Psoas muscle (tissue), 8 donors: Measurements from ENCODE around the gene CDKN2A. TPM values are rescaled to one million over a fixed set of nuclear protein-coding genes. Genes with fewer than 3 reads are reported as not detected.

ENCODE experiments used
- ATAC-seq, 4 donors: fragments of 200-7000 bp; cut with Tn5 transposase; one replicate each; pipeline ENCODE4 v1.9.1; 2020; ENCODE audit warnings: moderate library complexity in 3 of 4, mild to moderate bottlenecking in 2 of 4
- DNase-seq, 2 donors: peaks; one replicate each; pipeline ENCODE4 v3.0.0-alpha.2; 2020
- H3K27ac ChIP-seq: fragments of 200-600 bp; one replicate; pipeline ENCODE4 v1.8.0; 2022
- H3K27me3 ChIP-seq, 3 donors: fragments of 200-600 bp in 1 of 3; one replicate each; pipeline versions ENCODE4 v1.6.1 to v1.8.0; 2013 to 2022; ENCODE audit warnings: low read length in 2 of 3, mild to moderate bottlenecking in 2 of 3, moderate library complexity in 1 of 3; ENCODE audit not compliant: insufficient read depth in 3 of 3
- H3K36me3 ChIP-seq, 2 donors: fragments of 200-600 bp in 1 of 2; one replicate each; pipeline versions ENCODE4 v1.6.1 to v1.8.0; 2013 to 2022; ENCODE audit warnings: low read depth in 1 of 2, mild to moderate bottlenecking in 1 of 2, moderate library complexity in 1 of 2; ENCODE audit not compliant: insufficient read depth in 1 of 2
- H3K4me1 ChIP-seq: fragments of 200-600 bp; one replicate; pipeline ENCODE4 v1.8.0; 2022
- H3K4me3 ChIP-seq: fragments of 200-600 bp; one replicate; pipeline ENCODE4 v1.8.0; 2022; ENCODE audit warnings: mild to moderate bottlenecking
- H3K9me3 ChIP-seq: fragments of 200-600 bp; one replicate; pipeline ENCODE4 v1.8.0; 2022
- WGBS, 3 donors: extraction: QIAGEN DNeasy Blood & Tissue Kit; methylation state at CpG; one replicate each; pipeline versions ENCODE4 v1.1.6 to v1.1.7; 2013; 5-methylcytosine and 5-hydroxymethylcytosine counted together
- intact Hi-C, 2 donors: fragments of 100-400 bp; cut with DNase I; formaldehyde crosslinking; loops; one replicate each; pipeline versions ENCODE4 v1.11.0 to v1.14.2; 2022
- polyA plus RNA-seq, 3 donors: library from polyadenylated mRNA; stranded (reverse); fragments of 200-250 nt; gene quantifications; one replicate each; pipeline ENCODE4 v1.2.3, GENCODE V29; 2013
- total RNA-seq, 4 donors: library from RNA; stranded (reverse); fragmentation: NEBNext Ultra II Directional in 2 of 4; extraction: Animal tissue kit (Norgen Biotek cat#: 25700) in 2 of 4; gene quantifications; one replicate each; pipeline versions ENCODE4 v1.2.1 to v1.2.4, GENCODE V29; 2021 to 2023
- TF ChIP-seq, protein P1 (sequence below): fragments of 200-600 bp; IDR thresholded peaks from one replicate; pipeline ENCODE4 v1.8.0; 2022; ENCODE audit warnings: antibody characterized with exemption
- donor health status: healthy with polysubstance abuse.
- donor health status: DM: no; HTN: no; CAD: no; lungs with moderate emphysema.
- donor health status: Bipolar disorder and iron deficiency.
- donor health status: healthy.
- donor health status: DM: yes; HTN: yes; CAD: no.
- donor health status: DM: no; HTN: no; CAD: no.
- donor health status: DM: no; HTN: no; CAD: no.
- donor health status: DM: yes; HTN: yes; CAD: no.

The CDKN2A gene
- total and polyA plus RNA-seq, 7 donors: 0.04 to 0.66 (median 0.32) TPM; not detected in 4

DNA sequence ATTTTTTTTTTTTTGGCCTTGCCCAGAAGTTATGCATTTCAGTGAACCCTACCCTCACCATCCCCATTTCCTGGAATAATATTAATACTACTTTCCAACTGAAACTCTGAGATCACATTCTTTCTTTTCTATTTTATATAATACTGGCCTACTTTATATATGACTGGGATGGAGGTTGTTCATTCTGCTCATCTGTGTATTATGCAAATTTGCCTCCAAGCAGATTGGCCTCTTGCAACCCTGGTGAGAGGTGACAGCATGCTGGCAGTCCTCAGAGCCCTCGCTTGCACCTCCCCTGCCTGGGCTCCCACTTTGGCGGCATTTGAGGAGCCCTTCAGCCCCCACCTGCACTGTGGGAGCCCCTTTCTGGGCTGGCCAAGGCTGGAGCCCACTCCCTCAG is 35.4 kb downstream of the CDKN2A start:
- TF ChIP-seq, protein P1, sequence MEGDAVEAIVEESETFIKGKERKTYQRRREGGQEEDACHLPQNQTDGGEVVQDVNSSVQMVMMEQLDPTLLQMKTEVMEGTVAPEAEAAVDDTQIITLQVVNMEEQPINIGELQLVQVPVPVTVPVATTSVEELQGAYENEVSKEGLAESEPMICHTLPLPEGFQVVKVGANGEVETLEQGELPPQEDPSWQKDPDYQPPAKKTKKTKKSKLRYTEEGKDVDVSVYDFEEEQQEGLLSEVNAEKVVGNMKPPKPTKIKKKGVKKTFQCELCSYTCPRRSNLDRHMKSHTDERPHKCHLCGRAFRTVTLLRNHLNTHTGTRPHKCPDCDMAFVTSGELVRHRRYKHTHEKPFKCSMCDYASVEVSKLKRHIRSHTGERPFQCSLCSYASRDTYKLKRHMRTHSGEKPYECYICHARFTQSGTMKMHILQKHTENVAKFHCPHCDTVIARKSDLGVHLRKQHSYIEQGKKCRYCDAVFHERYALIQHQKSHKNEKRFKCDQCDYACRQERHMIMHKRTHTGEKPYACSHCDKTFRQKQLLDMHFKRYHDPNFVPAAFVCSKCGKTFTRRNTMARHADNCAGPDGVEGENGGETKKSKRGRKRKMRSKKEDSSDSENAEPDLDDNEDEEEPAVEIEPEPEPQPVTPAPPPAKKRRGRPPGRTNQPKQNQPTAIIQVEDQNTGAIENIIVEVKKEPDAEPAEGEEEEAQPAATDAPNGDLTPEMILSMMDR: no peak
- Histone ChIP-seq H3K4me3 (no peak overlapping the region), H3K27me3 (peaks cover 0 to 23% (median 2%) of the 10 kb centered on the region in 3 donors), H3K36me3 (no peaks in the 10 kb centered on the region), H3K9me3 (no peaks in the 10 kb centered on the region), H3K4me1 (no peaks in the 10 kb centered on the region), H3K27ac (no peak overlapping the region)
- intact Hi-C loops: no loop called here
- 77 to 88% (median 85%) methylated on average over 2 of the region's 2 CpGs for WGBS, 3 donors
- no peak for ATAC-seq
- DNase-seq: no peak

DNA sequence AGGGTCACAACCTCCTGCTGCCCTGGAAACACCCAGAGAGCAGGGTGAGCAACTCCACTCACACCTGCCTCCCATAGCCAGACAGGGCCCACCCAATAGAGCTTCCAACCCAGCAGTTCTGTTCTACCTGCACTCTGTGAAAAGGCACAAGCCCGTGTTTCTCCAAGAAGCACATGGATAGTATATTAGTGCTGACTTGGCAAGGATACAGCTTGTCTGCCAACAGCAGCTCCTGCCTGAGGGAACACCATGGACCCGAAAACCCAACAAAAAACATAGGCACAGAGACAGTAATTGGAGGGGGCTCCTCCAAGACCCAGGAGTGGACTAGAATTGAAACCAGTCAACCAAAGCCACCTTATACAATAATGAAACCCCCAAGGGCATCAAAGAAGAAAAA is 48.6 kb downstream of the CDKN2A start:
- Histone ChIP-seq H3K27me3 (peaks cover 0 to 5% (median 0%) of the 10 kb centered on the region in 3 donors), H3K36me3 (no peaks in the 10 kb centered on the region), H3K27ac (no peak overlapping the region), H3K4me3 (no peak overlapping the region), H3K9me3 (no peaks in the 10 kb centered on the region), H3K4me1 (no peaks in the 10 kb centered on the region)
- TF ChIP-seq, protein P1: no peak
- intact Hi-C loops: no loop called here
- ATAC-seq: no peak
- WGBS, 3 donors: 84 to 92% (median 86%) methylated on average over 2 of the region's 2 CpGs
- no peak for DNase-seq

DNA sequence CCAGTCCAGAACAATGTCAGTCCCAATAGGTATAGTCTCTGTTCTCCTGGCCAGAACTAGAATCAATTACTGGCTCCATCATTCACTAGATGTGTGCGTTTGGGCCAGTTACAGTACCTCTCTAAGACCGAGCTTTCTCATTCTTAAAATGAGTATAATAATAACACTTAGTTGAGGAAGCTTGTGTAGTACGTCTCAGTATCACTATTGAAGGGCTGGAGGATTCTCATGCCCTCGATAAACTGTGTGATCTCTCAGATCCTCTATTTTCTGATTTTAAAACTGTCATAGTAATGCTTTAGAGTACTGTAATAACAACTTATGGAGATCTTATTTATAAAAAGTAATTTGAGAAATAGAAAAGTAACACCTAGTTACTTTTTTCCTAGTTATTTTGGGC is 50.7 kb downstream of the CDKN2A start:
- no peaks in the 10 kb centered on the region for H3K36me3 ChIP-seq
- no peak for DNase-seq
- no peaks in the 10 kb centered on the region for H3K4me1 ChIP-seq
- no peak overlapping the region for H3K4me3 ChIP-seq
- H3K9me3 ChIP-seq: no peaks in the 10 kb centered on the region
- ATAC-seq: no peak
- H3K27me3 ChIP-seq: peaks cover 0 to 5% (median 0%) of the 10 kb centered on the region in 3 donors
- WGBS, 3 donors: 87 to 92% (median 88%) methylated on average over 4 of the region's 4 CpGs
- intact Hi-C loops: no loop called here
- TF ChIP-seq, protein P1: no peak
- no peak overlapping the region for H3K27ac ChIP-seq

GRCh38 chr9:21941337-21941995 is 52.7 kb downstream of the CDKN2A start:
- WGBS, 3 donors: 88 to 90% (median 89%) methylated on average over 4 of the region's 4 CpGs
- DNase-seq (no peak), ATAC-seq (no peak)
- Histone ChIP-seq H3K36me3 (no peaks in the 10 kb centered on the region), H3K4me3 (no peak overlapping the region), H3K27me3 (peaks cover 0 to 5% (median 0%) of the 10 kb centered on the region in 3 donors), H3K9me3 (no peaks in the 10 kb centered on the region), H3K4me1 (no peaks in the 10 kb centered on the region), H3K27ac (no peak overlapping the region)
- TF ChIP-seq, protein P1: no peak
- intact Hi-C loops: no loop called here

- Histone ChIP-seq H3K4me3 (no peak overlapping the region), H3K27ac (no peak overlapping the region), H3K27me3 (no peaks in the 10 kb centered on the region), H3K9me3 (no peaks in the 10 kb centered on the region), H3K36me3 (no peaks in the 10 kb centered on the region), H3K4me1 (no peaks in the 10 kb centered on the region)
- TF ChIP-seq, protein P1: no peak
- DNase-seq (no peak), ATAC-seq (no peak)
- WGBS, 3 donors: 96 to 100% (median 97%) methylated on average over 1 of the region's 1 CpG
- intact Hi-C loops: loop anchor here in 1 of 2 donors (10.0 kb wide), 1 partner anchor 59 kb away; the partner anchor contains the start of genes CDKN2A and CDKN2B-AS1
Measured at GRCh38 chr9:21936161-21936560, 58.0 kb downstream of the CDKN2A start.
